ENCODE data around the gene KIAA1671. TPM values are rescaled to one million over a fixed set of nuclear protein-coding genes. Genes with fewer than 3 reads are reported as not detected.

The KIAA1671 gene
- total RNA-seq, 4 donors from 2014 or later: 20.9 to 41.8 (median 28.4) TPM

DNA sequence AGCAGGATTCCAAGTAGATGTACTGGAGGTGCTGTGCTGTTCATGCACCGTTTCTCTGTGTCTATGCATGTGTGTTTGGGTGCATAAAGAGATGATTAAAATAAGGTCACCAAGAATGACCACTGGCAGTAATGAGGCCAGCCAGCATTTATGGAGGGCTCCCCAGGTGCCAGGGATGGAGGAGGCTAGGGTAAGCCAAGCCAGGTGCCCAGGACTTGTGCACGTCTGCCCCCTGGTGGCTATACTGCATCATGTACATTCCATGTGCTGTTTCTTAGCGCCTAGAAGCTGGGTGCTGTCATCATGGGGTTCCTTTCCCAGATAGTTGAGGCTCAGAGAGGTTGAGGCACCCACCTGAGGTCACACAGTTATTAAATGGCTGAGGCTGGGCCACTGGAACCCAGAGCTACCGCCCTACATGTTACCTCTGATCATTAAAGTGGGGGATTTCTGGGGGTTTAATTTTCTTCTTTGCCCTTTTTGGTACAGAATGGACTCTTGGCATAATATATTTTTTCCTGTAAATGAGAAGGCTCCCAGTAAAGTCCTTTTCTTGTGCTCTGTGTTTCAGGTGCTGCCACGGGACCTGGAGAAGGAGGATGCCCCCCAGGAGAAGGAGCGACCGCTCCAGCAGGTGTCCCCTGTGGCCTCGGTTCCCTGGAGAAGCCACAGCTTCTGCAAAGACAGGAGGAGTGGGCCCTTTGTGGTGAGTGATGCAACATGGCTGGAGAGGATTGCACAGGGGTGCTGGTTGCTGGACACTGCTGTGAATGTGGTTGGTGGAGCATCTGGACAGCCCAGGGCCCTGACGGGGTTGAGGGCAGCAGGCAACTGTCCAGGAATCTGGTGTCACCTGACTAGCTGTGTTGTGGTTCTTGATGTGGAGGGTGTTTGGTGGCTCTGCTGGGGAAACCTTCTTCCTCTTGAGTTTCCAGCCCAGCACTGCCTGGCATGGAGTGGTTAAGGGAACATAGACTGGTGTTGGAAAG, 96.4 kb downstream of the KIAA1671 start:
- Histone ChIP-seq H3K4me1 (peaks cover 0 to 8% (median 0%) of the 10 kb centered on the region in 3 donors), H3K27ac (no peak overlapping the region), H3K9me3 (peaks cover 0 to 4% (median 0%) of the 10 kb centered on the region in 3 donors), H3K27me3 (no peaks in the 10 kb centered on the region), H3K36me3 (peaks cover 0 to 23% of the 10 kb centered on the region in 2 donors), H3K4me3 (no peak overlapping the region)
- peak; percentile 71 for ATAC-seq
- no peak for TF ChIP-seq POLR2A (IDR thresholded peaks at IDR 0.05)
- TF ChIP-seq, protein P1, sequence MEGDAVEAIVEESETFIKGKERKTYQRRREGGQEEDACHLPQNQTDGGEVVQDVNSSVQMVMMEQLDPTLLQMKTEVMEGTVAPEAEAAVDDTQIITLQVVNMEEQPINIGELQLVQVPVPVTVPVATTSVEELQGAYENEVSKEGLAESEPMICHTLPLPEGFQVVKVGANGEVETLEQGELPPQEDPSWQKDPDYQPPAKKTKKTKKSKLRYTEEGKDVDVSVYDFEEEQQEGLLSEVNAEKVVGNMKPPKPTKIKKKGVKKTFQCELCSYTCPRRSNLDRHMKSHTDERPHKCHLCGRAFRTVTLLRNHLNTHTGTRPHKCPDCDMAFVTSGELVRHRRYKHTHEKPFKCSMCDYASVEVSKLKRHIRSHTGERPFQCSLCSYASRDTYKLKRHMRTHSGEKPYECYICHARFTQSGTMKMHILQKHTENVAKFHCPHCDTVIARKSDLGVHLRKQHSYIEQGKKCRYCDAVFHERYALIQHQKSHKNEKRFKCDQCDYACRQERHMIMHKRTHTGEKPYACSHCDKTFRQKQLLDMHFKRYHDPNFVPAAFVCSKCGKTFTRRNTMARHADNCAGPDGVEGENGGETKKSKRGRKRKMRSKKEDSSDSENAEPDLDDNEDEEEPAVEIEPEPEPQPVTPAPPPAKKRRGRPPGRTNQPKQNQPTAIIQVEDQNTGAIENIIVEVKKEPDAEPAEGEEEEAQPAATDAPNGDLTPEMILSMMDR (IDR thresholded peaks at IDR 0.05): peak in 3 of 4 experiments; percentile 79 to 92 (median 89)
- WGBS, 2 donors (ENCODE audit: low coverage in 1 of 2): 44 to 50% methylated on average over 4 to 6 of the region's 9 CpGs

DNA sequence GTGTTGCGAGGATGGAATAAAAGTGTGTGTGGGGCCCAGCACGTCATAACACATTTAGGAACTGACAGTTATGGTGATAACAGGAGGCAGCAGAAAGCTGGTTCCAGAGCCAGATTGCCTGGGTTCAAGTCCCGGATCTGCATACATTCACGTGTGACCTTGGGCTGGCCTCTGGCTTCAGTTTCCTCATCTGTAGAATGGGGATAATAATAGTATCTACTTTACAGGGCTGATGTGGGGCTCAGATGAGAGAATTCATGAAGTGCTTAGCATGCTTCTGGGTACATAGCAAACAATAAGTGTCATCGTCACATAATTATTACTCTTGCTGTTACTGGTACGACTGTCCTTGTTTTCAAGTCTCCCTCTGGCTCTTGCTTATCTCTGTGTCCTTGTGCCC, 97.3 kb downstream of the KIAA1671 start:
- peaks cover 0 to 23% of the 10 kb centered on the region in 2 donors for H3K36me3 ChIP-seq
- 88 to 90% methylated on average over 4 to 6 of the region's 6 CpGs for WGBS, 2 donors (ENCODE audit: low coverage in 1 of 2)
- TF ChIP-seq POLR2A (IDR thresholded peaks at IDR 0.05): no peak
- TF ChIP-seq EP300 (IDR thresholded peaks at IDR 0.05): no peak
- TF ChIP-seq, protein P1 (IDR thresholded peaks at IDR 0.05): no peak
- no peak for TF ChIP-seq POLR2AphosphoS5 (IDR thresholded peaks at IDR 0.05)
- H3K4me3 ChIP-seq: no peak overlapping the region
- H3K27ac ChIP-seq: no peak overlapping the region
- ATAC-seq: no peak
- no peaks in the 10 kb centered on the region for H3K27me3 ChIP-seq
- no peaks in the 10 kb centered on the region for H3K4me1 ChIP-seq
- H3K9me3 ChIP-seq: peaks cover 0 to 4% (median 0%) of the 10 kb centered on the region in 3 donors

DNA sequence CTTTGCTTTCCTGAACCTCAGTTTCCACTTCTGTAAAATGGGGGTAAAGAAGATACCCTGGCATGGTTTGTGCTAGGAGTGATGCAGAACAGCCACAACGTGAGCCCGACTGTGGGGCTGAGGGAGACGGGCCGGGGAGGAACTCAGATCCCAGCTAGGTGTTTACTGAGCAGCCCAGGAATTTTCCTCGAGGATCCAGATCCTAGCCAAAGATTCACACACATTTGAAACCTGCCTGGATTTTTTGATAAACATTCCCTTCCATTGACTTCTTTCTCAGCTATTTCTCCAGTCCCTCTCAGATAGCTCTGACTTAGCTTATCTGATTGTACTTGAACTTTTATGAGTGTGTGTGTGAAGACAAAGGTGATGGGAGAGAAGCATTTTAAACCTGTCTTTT, 98.0 kb downstream of the KIAA1671 start:
- 97% methylated on average over 5 of the region's 5 CpGs; no CpG with 5 or more reads in 1 of the 2 donors for WGBS, 2 donors (ENCODE audit: low coverage in 1 of 2)
- no peak overlapping the region for H3K27ac ChIP-seq
- peaks cover 0 to 23% of the 10 kb centered on the region in 2 donors for H3K36me3 ChIP-seq
- ATAC-seq: no peak
- no peak overlapping the region for H3K4me3 ChIP-seq
- H3K4me1 ChIP-seq: no peaks in the 10 kb centered on the region
- TF ChIP-seq, protein P1 (IDR thresholded peaks at IDR 0.05): no peak
- no peak for TF ChIP-seq EP300 (IDR thresholded peaks at IDR 0.05)
- no peak for TF ChIP-seq POLR2A (IDR thresholded peaks at IDR 0.05)
- no peak for TF ChIP-seq POLR2AphosphoS5 (IDR thresholded peaks at IDR 0.05)
- peaks cover 0 to 4% (median 0%) of the 10 kb centered on the region in 3 donors for H3K9me3 ChIP-seq
- H3K27me3 ChIP-seq: no peaks in the 10 kb centered on the region

DNA sequence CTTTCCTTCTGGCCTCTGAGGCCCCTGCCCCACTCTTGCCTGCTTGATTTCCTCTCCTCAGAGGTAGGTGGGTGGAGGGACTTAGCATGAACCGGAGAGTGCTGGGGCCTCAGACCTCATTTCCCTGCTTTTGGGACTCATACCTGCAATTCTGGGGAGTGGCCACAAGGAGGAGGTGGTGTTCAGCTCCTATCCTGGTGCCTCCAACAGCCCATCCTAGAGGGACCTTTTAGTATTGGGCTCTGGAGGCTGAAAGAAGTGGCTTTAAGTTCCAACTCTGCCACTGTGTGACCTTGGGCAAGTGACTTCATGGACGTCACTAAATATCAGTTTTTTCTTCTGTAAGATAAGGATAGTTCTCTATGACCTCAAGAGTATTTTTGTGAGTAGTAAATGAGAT, 98.6 kb downstream of the KIAA1671 start:
- peaks cover 0 to 23% of the 10 kb centered on the region in 2 donors for H3K36me3 ChIP-seq
- no peak for ATAC-seq
- H3K27me3 ChIP-seq: no peaks in the 10 kb centered on the region
- WGBS, 2 donors (ENCODE audit: low coverage in 1 of 2): 92% methylated on average over 1 of the region's 2 CpGs; no CpG with 5 or more reads in 1 of the 2 donors
- TF ChIP-seq EP300 (IDR thresholded peaks at IDR 0.05) (no peak), POLR2A (IDR thresholded peaks at IDR 0.05) (no peak), POLR2AphosphoS5 (IDR thresholded peaks at IDR 0.05) (no peak)
- TF ChIP-seq, protein P1 (IDR thresholded peaks at IDR 0.05): peak in 1 of 4 experiments; percentile 6
- no peak overlapping the region for H3K27ac ChIP-seq
- no peaks in the 10 kb centered on the region for H3K4me1 ChIP-seq
- H3K9me3 ChIP-seq: peaks cover 0 to 4% (median 0%) of the 10 kb centered on the region in 3 donors
- H3K4me3 ChIP-seq: no peak overlapping the region

Measured in gastroesophageal sphincter (tissue), 4 donors.